Endothelial cell of umbilical vein (primary cell): ENCODE measurements around the gene FBH1. TPM values are rescaled to one million over a fixed set of nuclear protein-coding genes. Genes with fewer than 3 reads are reported as not detected.

Experiments used
- BruUV-seq: library from RNA; stranded (reverse); fragments of 400-500 nt; replicated peaks from 2 replicates; lab custom pipeline; 2021; lab: Mats Ljungman, UMichigan
- CTCF ChIA-PET: fragments of 300-600, 350-600 bp; sonication (Branson Sonifier 250); formaldehyde crosslinking; loops from one replicate; lab custom pipeline; 2021; ENCODE audit warnings: antibody characterized with exemption, inconsistent platforms; lab: Charles Lee
- POLR2A ChIA-PET: fragments of 300-600, 350-600 bp; sonication (Branson Sonifier 250); formaldehyde crosslinking; loops from one replicate; lab custom pipeline; 2021; ENCODE audit warnings: antibody characterized with exemption, inconsistent platforms; lab: Charles Lee
- DNase-seq: peaks from one replicate; pipeline ENCODE4 v3.0.0-alpha.2; 2011; ENCODE audit warnings: low read depth, low spot score
- FAIRE-seq: peaks from 2 replicates; lab custom pipeline; 2011; peaks lifted over from hg19 to GRCh38; lab: Jason Lieb, UNC
- H2AFZ ChIP-seq: 2 replicates; pipeline ENCODE4 v1.6.0; 2012; ENCODE audit warnings: low read depth, low read length, control low read depth, inconsistent platforms
- H3K27ac ChIP-seq: 2 replicates; pipeline ENCODE4 v1.5.1; 2011; ENCODE audit warnings: low read depth, mild to moderate bottlenecking, control low read depth, low read length, moderate library complexity; ENCODE audit not compliant: insufficient read depth
- H3K27me3 ChIP-seq, 2 experiments: 2 replicates each; pipeline versions ENCODE4 v1.6.0 to v1.6.1; 2011; ENCODE audit warnings: low read length in 2 of 2, mixed read lengths in 1 of 2; ENCODE audit not compliant: control insufficient read depth in 2 of 2, insufficient read depth in 2 of 2
- H3K36me3 ChIP-seq, 2 experiments: 2 replicates in 1 of 2; 3 replicates in 1 of 2; pipeline ENCODE4 v1.5.1; 2011; ENCODE audit warnings: low read length in 2 of 2, mild to moderate bottlenecking in 1 of 2, moderate library complexity in 1 of 2; ENCODE audit not compliant: control insufficient read depth in 2 of 2, insufficient read depth in 2 of 2; ENCODE audit errors: extremely low read depth in 1 of 2
- H3K4me1 ChIP-seq: 3 replicates; pipeline ENCODE4 v1.5.1; 2011; ENCODE audit warnings: mild to moderate bottlenecking, low read length; ENCODE audit not compliant: control insufficient read depth, insufficient read depth; ENCODE audit errors: extremely low read depth
- H3K4me2 ChIP-seq: 2 replicates; pipeline ENCODE4 v1.6.1; 2011; ENCODE audit warnings: low read length, control low read depth, mixed read lengths; ENCODE audit not compliant: insufficient read depth
- H3K4me3 ChIP-seq, 3 experiments: fragments of 200-600 bp in 1 of 3; sonication (generic), shearing (Covaris generic) in 1 of 3; replicated peaks in 1 of 3; 2 replicates each; pipeline ENCODE4 v1.5.1; 2011 to 2016; ENCODE audit warnings: control low read depth in 3 of 3, low read length in 3 of 3, mild to moderate bottlenecking in 2 of 3, inconsistent platforms in 1 of 3, low read depth in 1 of 3, moderate library complexity in 1 of 3; ENCODE audit not compliant: insufficient read depth in 1 of 3
- H3K79me2 ChIP-seq: 2 replicates; pipeline ENCODE4 v1.6.0; 2012; ENCODE audit warnings: low read length, inconsistent platforms; ENCODE audit not compliant: control insufficient read depth, insufficient read depth
- H3K9ac ChIP-seq: replicated peaks from 2 replicates; pipeline ENCODE3; 2011; ENCODE audit warnings: low read length, control low read depth; ENCODE audit not compliant: insufficient read depth; ENCODE audit errors: extremely low read depth
- H3K9me1 ChIP-seq: replicated peaks from 3 replicates; pipeline ENCODE4 v1.6.0; 2011; ENCODE audit warnings: mild to moderate bottlenecking, low read length; ENCODE audit not compliant: control insufficient read depth, insufficient read depth; ENCODE audit errors: extremely low read depth
- H3K9me3 ChIP-seq: replicated peaks from 2 replicates; pipeline ENCODE4 v1.5.1; 2012; ENCODE audit warnings: low read length, inconsistent platforms; ENCODE audit not compliant: control insufficient read depth, insufficient read depth
- H4K20me1 ChIP-seq: replicated peaks from 2 replicates; pipeline ENCODE3; 2011; ENCODE audit warnings: mild to moderate bottlenecking, low read length; ENCODE audit not compliant: control insufficient read depth, insufficient read depth; ENCODE audit errors: extremely low read depth
- CTCF ChIP-seq, 2 donors: IDR thresholded peaks; 1 replicate in 1 of 2; 2 replicates in 1 of 2; pipeline ENCODE4 v1.5.1; 2011; ENCODE audit warnings: low read length in 2 of 2, mild to moderate bottlenecking in 2 of 2, moderate library complexity in 2 of 2, control low read depth in 1 of 2, inconsistent platforms in 1 of 2, low read depth in 1 of 2; ENCODE audit not compliant: insufficient read depth in 1 of 2; ENCODE audit errors: extremely low read depth in 1 of 2
- EZH2 ChIP-seq: IDR thresholded peaks from 2 replicates; pipeline ENCODE4 v1.6.1; 2012; ENCODE audit warnings: borderline replicate concordance, low read depth, mild to moderate bottlenecking, moderate library complexity, low read length, inconsistent platforms; ENCODE audit not compliant: severe bottlenecking
- FOS ChIP-seq: IDR thresholded peaks from 2 replicates; pipeline ENCODE4 v1.6.1; 2011; ENCODE audit warnings: mild to moderate bottlenecking, low read length, moderate library complexity, borderline replicate concordance; ENCODE audit not compliant: insufficient read depth
- GATA2 ChIP-seq: IDR thresholded peaks from 2 replicates; pipeline ENCODE4 v1.7.0; 2011; ENCODE audit warnings: low read depth, mild to moderate bottlenecking, moderate library complexity, mixed read lengths, low read length; ENCODE audit not compliant: insufficient read length, insufficient read depth
- JUN ChIP-seq: IDR thresholded peaks from 2 replicates; pipeline ENCODE4 v1.6.1; 2011; ENCODE audit warnings: borderline replicate concordance, low read depth; ENCODE audit not compliant: insufficient read length, insufficient read depth
- MAX ChIP-seq: IDR thresholded peaks from 2 replicates; pipeline ENCODE4 v1.6.1; 2011; ENCODE audit not compliant: insufficient read depth, insufficient read length
- MYC ChIP-seq: IDR thresholded peaks from one replicate; pipeline ENCODE4 v1.6.1; 2011; ENCODE audit warnings: mild to moderate bottlenecking, low read depth, low read length
- POLR2AphosphoS5 ChIP-seq: IDR thresholded peaks from 2 replicates; pipeline ENCODE4 v1.6.1; 2012; ENCODE audit warnings: low read depth, mild to moderate bottlenecking, control low read depth, low read length, moderate library complexity; ENCODE audit not compliant: insufficient read depth
- dilution Hi-C: fragments of 300-500 bp; cut with MboI; formaldehyde crosslinking; loops from one replicate; pipeline ENCODE4 v1.15.0; 2019; ENCODE audit warnings: low sequenced_read_pairs; ENCODE audit not compliant: extremely low pct_ligation_motif_present
- intact Hi-C: fragments of 100-400 bp; cut with micrococcal nuclease; formaldehyde crosslinking; loops from one replicate; pipeline ENCODE4 v1.10.0; 2022
- polyA plus RNA-seq, 4 experiments: library from polyadenylated mRNA; depleted of rRNA in 3 of 4; stranded (reverse) in 3 of 4; unstranded in 1 of 4; fragments of >200 nt; gene quantifications; 2 replicates each; pipeline versions ENCODE4 v1.2.1 to v1.2.3, GENCODE V29; 2011 to 2012; ENCODE audit warnings: missing spikeins in 1 of 4
- total RNA-seq: library from RNA; stranded (reverse); gene quantifications from 2 replicates; pipeline ENCODE4 v1.2.3, GENCODE V29; 2021

The FBH1 gene
- total and polyA plus RNA-seq, 2 donors (not counting 3 experiments of a cell fraction or from before 2014, with no cell fraction given): 71.4 to 97.0 TPM

GRCh38 chr10:5927306-5927705 lies 37.3 kb downstream of the FBH1 start:
- intact Hi-C loops: no loop called here
- FAIRE-seq (no peak), DNase-seq (no peak)
- dilution Hi-C loops: no loop called here
- Histone ChIP-seq H3K27ac (no peak overlapping the region), H3K4me3 (no peak overlapping the region), H4K20me1 (no peaks in the 10 kb centered on the region), H3K36me3 (peaks cover 10 to 51% of the 10 kb centered on the region in 2 experiments), H2AFZ (no peak overlapping the region), H3K4me1 (no peaks in the 10 kb centered on the region), H3K4me2 (no peak overlapping the region), H3K9me1 (no peaks in the 10 kb centered on the region), H3K9me3 (no peaks in the 10 kb centered on the region), H3K9ac (no peak overlapping the region), H3K79me2 (no peaks in the 10 kb centered on the region), H3K27me3 (no peaks in the 10 kb centered on the region)
- TF ChIP-seq FOS: no peak
- TF ChIP-seq POLR2AphosphoS5: no peak
- TF ChIP-seq MYC: no peak
- no peak for TF ChIP-seq EZH2
- no peak for TF ChIP-seq CTCF (IDR thresholded peaks at IDR 0.05; ENCODE audit: extremely low read depth in 1 of 2, insufficient read depth in 1 of 2, low read depth in 1 of 2, low read length in 2 of 2)
- no TSS peak for BruUV-seq
- POLR2A ChIA-PET: no interaction called here
- CTCF ChIA-PET: no interaction called here

- no peak overlapping the region for H3K9ac ChIP-seq
- H3K79me2 ChIP-seq: no peaks in the 10 kb centered on the region
- intact Hi-C loops (no loop called here), dilution Hi-C loops (no loop called here)
- no TSS peak for BruUV-seq
- H3K27ac ChIP-seq: no peak overlapping the region
- no peaks in the 10 kb centered on the region for H3K4me1 ChIP-seq
- no peaks in the 10 kb centered on the region for H3K27me3 ChIP-seq
- ChIA-PET CTCF (interaction anchor here (0.8 to 1.3 kb wide), 4 partner anchors 13 to 472 kb away, joined by 4 to 5 read pairs (median 4); no protein-coding TSS in a partner anchor), POLR2A (no interaction called here)
- no peak overlapping the region for H3K4me3 ChIP-seq
- DNase-seq (no peak), FAIRE-seq (no peak)
- no peaks in the 10 kb centered on the region for H3K9me3 ChIP-seq
- no peaks in the 10 kb centered on the region for H3K9me1 ChIP-seq
- no peaks in the 10 kb centered on the region for H4K20me1 ChIP-seq
- H2AFZ ChIP-seq: no peak overlapping the region
- H3K4me2 ChIP-seq: no peak overlapping the region
- H3K36me3 ChIP-seq: peaks cover 6 to 35% of the 10 kb centered on the region in 2 experiments
- TF ChIP-seq JUN: no peak
- no peak for TF ChIP-seq MAX
- no peak for TF ChIP-seq GATA2
- no peak for TF ChIP-seq POLR2AphosphoS5
- TF ChIP-seq FOS: no peak
These were observed 39.4 kb downstream of the FBH1 start for GRCh38 chr10:5929442-5929841.
